Ishikawa (cell line): Measurements from ENCODE around the gene ADCY2.

Experiments
- CEBPB ChIP-seq: IDR thresholded peaks from 2 replicates; pipeline ENCODE4 v1.6.1; 2012
- CREB1 ChIP-seq: IDR thresholded peaks from 2 replicates; pipeline ENCODE4 v1.6.1; 2012; ENCODE audit warnings: low read depth
- EGR1 ChIP-seq: IDR thresholded peaks from 2 replicates; pipeline ENCODE4 v1.6.1; 2012
- EP300 ChIP-seq: IDR thresholded peaks from 2 replicates; pipeline ENCODE4 v1.6.1; 2012; ENCODE audit warnings: borderline replicate concordance
- FOXM1 ChIP-seq: IDR thresholded peaks from 2 replicates; pipeline ENCODE4 v1.6.1; 2012; ENCODE audit warnings: low read depth, borderline replicate concordance
- MAX ChIP-seq: IDR thresholded peaks from 2 replicates; pipeline ENCODE4 v1.6.1; 2012
- NFIC ChIP-seq: IDR thresholded peaks from 2 replicates; pipeline ENCODE4 v1.6.1; 2012
- RAD21 ChIP-seq: IDR thresholded peaks from 2 replicates; pipeline ENCODE4 v1.6.1; 2012; ENCODE audit warnings: low read depth
- REST ChIP-seq: IDR thresholded peaks from 2 replicates; pipeline ENCODE4 v1.6.1; 2012; ENCODE audit warnings: low read depth, mild to moderate bottlenecking
- TAF1 ChIP-seq: IDR thresholded peaks from 2 replicates; pipeline ENCODE4 v1.6.1; 2012; ENCODE audit warnings: low read depth, mild to moderate bottlenecking
- TCF12 ChIP-seq: IDR thresholded peaks from 2 replicates; pipeline ENCODE4 v1.6.1; 2012; ENCODE audit warnings: low read depth
- TEAD4 ChIP-seq: IDR thresholded peaks from 2 replicates; pipeline ENCODE4 v1.6.1; 2012
- YY1 ChIP-seq: IDR thresholded peaks from 2 replicates; pipeline ENCODE4 v1.6.1; 2012; ENCODE audit warnings: low read depth
- ZBTB7A ChIP-seq: IDR thresholded peaks from 2 replicates; pipeline ENCODE4 v1.6.1; 2012; ENCODE audit warnings: low read depth
- TF ChIP-seq, protein P1 (sequence below): IDR thresholded peaks from 2 replicates; pipeline ENCODE4 v1.6.1; 2012

ADCY2 gene

GRCh38 chr5:7759951-7760580, 364.1 kb downstream of the ADCY2 start:
- TF ChIP-seq ZBTB7A, result no peak
- no peak for TF ChIP-seq FOXM1

DNA sequence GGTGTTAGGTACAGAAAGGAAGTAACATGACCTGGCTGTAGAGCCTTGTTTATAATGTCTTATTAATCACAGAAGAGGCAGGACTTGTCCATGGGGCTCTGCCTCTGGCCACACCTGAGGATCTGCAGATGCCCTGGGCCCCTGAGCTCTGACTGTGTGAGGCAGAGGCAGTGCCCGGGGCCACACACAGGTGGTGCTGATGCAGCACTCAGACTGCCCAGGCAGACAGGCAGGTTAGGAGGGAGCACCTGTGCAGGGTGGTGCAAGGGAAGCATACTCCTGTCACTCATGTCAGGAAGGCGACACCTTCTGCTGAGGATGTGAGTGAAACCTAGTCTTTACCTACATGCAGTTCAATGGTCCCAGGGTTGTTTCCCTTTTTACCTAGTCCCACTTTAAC, 366.3 kb downstream of the ADCY2 start:
- TF ChIP-seq RAD21 (no peak), CEBPB (no peak), TCF12 (no peak), EP300 (no peak), NFIC (no peak), ZBTB7A (no peak), EGR1 (no peak), FOXM1 (no peak), YY1 (no peak), MAX (no peak), TAF1 (no peak), REST (no peak), CREB1 (no peak), TEAD4 (no peak)
- TF ChIP-seq, protein P1, sequence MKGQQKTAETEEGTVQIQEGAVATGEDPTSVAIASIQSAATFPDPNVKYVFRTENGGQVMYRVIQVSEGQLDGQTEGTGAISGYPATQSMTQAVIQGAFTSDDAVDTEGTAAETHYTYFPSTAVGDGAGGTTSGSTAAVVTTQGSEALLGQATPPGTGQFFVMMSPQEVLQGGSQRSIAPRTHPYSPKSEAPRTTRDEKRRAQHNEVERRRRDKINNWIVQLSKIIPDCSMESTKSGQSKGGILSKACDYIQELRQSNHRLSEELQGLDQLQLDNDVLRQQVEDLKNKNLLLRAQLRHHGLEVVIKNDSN, result no peak

DNA sequence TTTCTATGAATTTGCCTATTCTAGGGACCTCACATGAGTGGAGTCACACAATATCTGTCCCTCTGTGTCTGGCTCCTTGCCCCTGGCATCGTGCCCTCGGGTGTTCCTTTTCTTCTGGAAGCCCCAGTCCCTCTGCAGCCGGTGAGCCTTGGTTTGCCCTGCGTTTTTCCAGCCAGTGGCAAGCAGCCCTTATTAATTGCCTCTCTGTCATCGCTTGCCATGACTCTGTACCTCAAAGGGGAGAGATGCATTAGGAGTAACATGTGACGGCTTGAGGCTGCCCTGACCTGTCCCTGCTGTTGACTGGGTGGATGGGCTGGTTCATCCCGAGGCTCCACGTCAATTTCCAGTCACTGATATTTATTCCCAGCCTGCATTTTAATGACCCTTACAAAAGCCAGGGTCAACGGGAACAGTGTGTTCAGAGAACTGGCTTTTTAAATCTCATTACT, 367.7 kb downstream of the ADCY2 start:
- TF ChIP-seq NFIC (no peak), FOXM1 (no peak), RAD21 (no peak), TAF1 (no peak), YY1 (no peak), MAX (no peak), REST (no peak), EP300 (no peak), TCF12 (no peak)
- TF ChIP-seq, protein P1, result no peak

DNA sequence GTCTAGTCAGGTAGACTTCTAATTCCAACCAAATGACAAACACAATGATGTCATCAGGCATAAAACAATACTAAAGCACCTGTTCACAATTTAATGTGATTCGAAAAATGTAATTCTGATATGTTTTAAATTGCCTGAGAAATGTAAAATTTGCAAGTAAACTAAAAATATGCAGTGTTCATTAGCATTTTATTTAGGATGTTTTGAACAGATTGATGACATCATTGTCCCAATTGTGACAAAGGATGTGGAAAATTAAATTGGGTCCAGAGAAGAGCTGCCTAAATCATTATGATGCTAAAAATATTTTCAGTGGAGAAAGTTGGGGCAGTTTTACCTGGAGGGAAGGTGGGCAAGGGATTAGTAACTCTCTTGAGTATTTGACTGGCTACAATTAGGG, 368.5 kb downstream of the ADCY2 start:
- no peak for TF ChIP-seq REST
- no peak for TF ChIP-seq YY1
- TF ChIP-seq EP300, result no peak
- TF ChIP-seq EGR1, result no peak
- TF ChIP-seq TEAD4, result no peak
- TF ChIP-seq MAX, result no peak
- no peak for TF ChIP-seq NFIC
- TF ChIP-seq FOXM1, result no peak
- no peak for TF ChIP-seq CREB1
- TF ChIP-seq RAD21, result no peak
- no peak for TF ChIP-seq CEBPB
- no peak for TF ChIP-seq TAF1
- TF ChIP-seq TCF12, result no peak
- TF ChIP-seq, protein P1, result no peak
- no peak for TF ChIP-seq ZBTB7A
